Ovary (tissue), 3 donors: Measurements from ENCODE around the gene HLA-DPB1.

Source experiments
- EP300 ChIP-seq: sonication (generic); formaldehyde crosslinking; IDR thresholded peaks from one replicate; pipeline ENCODE4 v1.6.1; 2017; ENCODE audit warnings: antibody characterized with exemption
- POLR2A ChIP-seq: fragments of 450-650 bp; IDR thresholded peaks from one replicate; pipeline ENCODE4 v1.6.1; 2017; ENCODE audit warnings: antibody characterized with exemption, mild to moderate bottlenecking, moderate library complexity
- TF ChIP-seq, protein P1 (sequence below), 3 donors: fragments of 450-650 bp in 2 of 3; fragments of 200-600 bp in 1 of 3; IDR thresholded peaks; one replicate each; pipeline versions ENCODE4 v1.5.1 to v1.8.0; 2016 to 2022; ENCODE audit warnings: antibody characterized with exemption in 3 of 3, mild to moderate bottlenecking in 1 of 3
- donor health status: DM: no; HTN: no; CAD: no.

- TF ChIP-seq, protein P1, sequence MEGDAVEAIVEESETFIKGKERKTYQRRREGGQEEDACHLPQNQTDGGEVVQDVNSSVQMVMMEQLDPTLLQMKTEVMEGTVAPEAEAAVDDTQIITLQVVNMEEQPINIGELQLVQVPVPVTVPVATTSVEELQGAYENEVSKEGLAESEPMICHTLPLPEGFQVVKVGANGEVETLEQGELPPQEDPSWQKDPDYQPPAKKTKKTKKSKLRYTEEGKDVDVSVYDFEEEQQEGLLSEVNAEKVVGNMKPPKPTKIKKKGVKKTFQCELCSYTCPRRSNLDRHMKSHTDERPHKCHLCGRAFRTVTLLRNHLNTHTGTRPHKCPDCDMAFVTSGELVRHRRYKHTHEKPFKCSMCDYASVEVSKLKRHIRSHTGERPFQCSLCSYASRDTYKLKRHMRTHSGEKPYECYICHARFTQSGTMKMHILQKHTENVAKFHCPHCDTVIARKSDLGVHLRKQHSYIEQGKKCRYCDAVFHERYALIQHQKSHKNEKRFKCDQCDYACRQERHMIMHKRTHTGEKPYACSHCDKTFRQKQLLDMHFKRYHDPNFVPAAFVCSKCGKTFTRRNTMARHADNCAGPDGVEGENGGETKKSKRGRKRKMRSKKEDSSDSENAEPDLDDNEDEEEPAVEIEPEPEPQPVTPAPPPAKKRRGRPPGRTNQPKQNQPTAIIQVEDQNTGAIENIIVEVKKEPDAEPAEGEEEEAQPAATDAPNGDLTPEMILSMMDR (IDR thresholded peaks at IDR 0.05): no peak
- TF ChIP-seq POLR2A (no peak), EP300 (no peak)
Measured at GRCh38 chr6:33132081-33132524, 56.3 kb downstream of the HLA-DPB1 start.
